Effector memory CD8-positive, alpha-beta T cell (primary cell): Measurements from ENCODE around the gene USP16.
"Not testable (repeated sequence)": the region's sequence is repeated elsewhere in the genome, so short reads cannot be mapped to it uniquely, and the experiment has no call there.

Experiments
- ATAC-seq: fragments of 150-1000 bp; cut with Tn5 transposase; replicated peaks from 2 replicates; pipeline ENCODE4 v1.10.0; 2021; ENCODE audit warnings: mild to moderate bottlenecking, moderate library complexity
- DNase-seq, 3 experiments: peaks; one replicate each; pipeline ENCODE4 v3.0.0; 2021
- H3K27ac Mint-ChIP-seq, 2 donors: one replicate each; pipeline ENCODE4 v1.8.0; 2022; ENCODE audit warnings: mild to moderate bottlenecking in 2 of 2, mixed read lengths in 2 of 2, moderate library complexity in 2 of 2
- H3K27me3 Mint-ChIP-seq, 2 donors: one replicate each; pipeline ENCODE4 v1.8.0; 2022; ENCODE audit warnings: mixed read lengths in 2 of 2
- H3K36me3 Mint-ChIP-seq: one replicate; pipeline ENCODE4 v1.8.0; 2022; ENCODE audit warnings: mild to moderate bottlenecking, moderate library complexity, mixed read lengths; ENCODE audit not compliant: insufficient read depth
- H3K4me1 Mint-ChIP-seq, 2 donors: one replicate each; pipeline ENCODE4 v1.8.0; 2022; ENCODE audit warnings: low read depth in 2 of 2, mixed read lengths in 2 of 2
- H3K4me3 Mint-ChIP-seq, 2 donors: one replicate each; pipeline ENCODE4 v1.8.0; 2022; ENCODE audit warnings: mild to moderate bottlenecking in 2 of 2, mixed read lengths in 2 of 2, moderate library complexity in 2 of 2
- H3K9me3 Mint-ChIP-seq, 2 donors: one replicate each; pipeline ENCODE4 v1.8.0; 2022; ENCODE audit warnings: mixed read lengths in 2 of 2
- total RNA-seq, 9 experiments: gene quantifications; one replicate each; lab custom pipeline; 2026; lab: John Stamatoyannopoulos, UW

Gene USP16
- 114 to 220 (median 168) reads per million in 9 experiments for total RNA-seq

GRCh38 chr21:29024474-29025327 lies at the start of gene USP16:
Gene USP16, plus strand, starts transcription at chr21:29024668. Its CDS starts 3,246 bp downstream, at chr21:29027914.
- ATAC-seq (peak; percentile 86), DNase-seq (peak; percentile 91 to 95 (median 92))
- peak within 1 kb of the TSS; percentile 96 for H3K4me3 Mint-ChIP-seq
- H3K36me3 Mint-ChIP-seq = peaks cover 55% of the 10 kb centered on the region
- H3K27ac Mint-ChIP-seq = peak within 1 kb of the TSS; percentile 99
- H3K27me3 Mint-ChIP-seq = no peaks in the 10 kb centered on the region
- H3K4me1 Mint-ChIP-seq = peaks cover 32 to 52% of the 10 kb centered on the region in 2 donors
- H3K9me3 Mint-ChIP-seq = no peaks in the 10 kb centered on the region

GRCh38 chr21:28975397-28975796 lies 49.1 kb upstream of the USP16 start:
- H3K36me3 Mint-ChIP-seq = peaks cover 55% of the 10 kb centered on the region
- H3K27me3 Mint-ChIP-seq = no peaks in the 10 kb centered on the region
- no peak overlapping the region for H3K4me3 Mint-ChIP-seq
- ATAC-seq = no peak
- peaks cover 4 to 14% of the 10 kb centered on the region in 2 donors for H3K4me1 Mint-ChIP-seq
- no peak for DNase-seq
- H3K9me3 Mint-ChIP-seq = no peaks in the 10 kb centered on the region
- H3K27ac Mint-ChIP-seq = no peak overlapping the region

- no peak for ATAC-seq
- Mint-ChIP-seq H3K9me3 (no peaks in the 10 kb centered on the region), H3K4me3 (no peak overlapping the region), H3K27me3 (no peaks in the 10 kb centered on the region), H3K4me1 (peaks cover 4 to 21% of the 10 kb centered on the region in 2 donors), H3K27ac (peak overlapping the region in 1 of 2 donors; percentile 49), H3K36me3 (peaks cover 58% of the 10 kb centered on the region)
- no peak for DNase-seq
These were observed 45.4 kb upstream of the USP16 start for GRCh38 chr21:28979092-28979491.

- no peaks in the 10 kb centered on the region for H3K27me3 Mint-ChIP-seq
- no peak overlapping the region for H3K27ac Mint-ChIP-seq
These were observed 41.8 kb upstream of the USP16 start for GRCh38 chr21:28982637-28983036.

GRCh38 chr21:28986677-28987076 lies 37.8 kb upstream of the USP16 start:
- Mint-ChIP-seq H3K9me3 (no peaks in the 10 kb centered on the region), H3K4me3 (no peak overlapping the region), H3K36me3 (peaks cover 47% of the 10 kb centered on the region), H3K4me1 (peaks cover 12 to 33% of the 10 kb centered on the region in 2 donors), H3K27me3 (no peaks in the 10 kb centered on the region), H3K27ac (peak overlapping the region in 1 of 2 donors; percentile 68)
- DNase-seq (no peak), ATAC-seq (no peak)

More at GRCh38 chr21:28982637-28983036, 41.8 kb upstream of the USP16 start:
- no peak for ATAC-seq
- H3K4me3 Mint-ChIP-seq = no peak overlapping the region
- no peak for DNase-seq
- no peaks in the 10 kb centered on the region for H3K9me3 Mint-ChIP-seq
- H3K36me3 Mint-ChIP-seq = peaks cover 66% of the 10 kb centered on the region
- H3K4me1 Mint-ChIP-seq = peaks cover 3 to 15% of the 10 kb centered on the region in 2 donors

- not testable (repeated sequence) for H3K27ac Mint-ChIP-seq
These were observed 36.3 kb upstream of the USP16 start for GRCh38 chr21:28988146-28988545.

GRCh38 chr21:28991861-28992525 lies 32.5 kb upstream of the USP16 start:
- Mint-ChIP-seq H3K27ac (peak overlapping the region; percentile 94 to 95), H3K4me1 (peaks cover 16 to 36% of the 10 kb centered on the region in 2 donors), H3K9me3 (no peaks in the 10 kb centered on the region), H3K27me3 (no peaks in the 10 kb centered on the region), H3K4me3 (peak overlapping the region; percentile 89 to 92), H3K36me3 (peaks cover 16% of the 10 kb centered on the region)
- no peak for ATAC-seq
- DNase-seq = no peak

More at GRCh38 chr21:28988146-28988545, 36.3 kb upstream of the USP16 start:
- H3K27me3 Mint-ChIP-seq, DNase-seq, H3K4me3 Mint-ChIP-seq, ATAC-seq, H3K9me3 Mint-ChIP-seq: not testable (repeated sequence)
- H3K4me1 Mint-ChIP-seq = peaks cover 19 to 41% of the 10 kb centered on the region in 2 donors
- H3K36me3 Mint-ChIP-seq = peaks cover 46% of the 10 kb centered on the region

GRCh38 chr21:28992526-28993292 lies 31.8 kb upstream of the USP16 start, which contains the start of gene LTN1:
Gene LTN1, minus strand, starts transcription at chr21:28992877. Its CDS starts 72 bp downstream, at chr21:28992805.
- Mint-ChIP-seq H3K9me3 (no peaks in the 10 kb centered on the region), H3K4me1 (peaks cover 16 to 31% of the 10 kb centered on the region in 2 donors), H3K27me3 (no peaks in the 10 kb centered on the region), H3K4me3 (peak within 1 kb of the TSS; percentile 89 to 92), H3K27ac (peak within 1 kb of the TSS; percentile 94 to 95), H3K36me3 (peaks cover 13% of the 10 kb centered on the region)
- ATAC-seq (peak; percentile 91), DNase-seq (peak; percentile 98 to 99 (median 99))

GRCh38 chr21:28993293-28993629 lies 31.2 kb upstream of the USP16 start:
- Mint-ChIP-seq H3K4me3 (peak overlapping the region; percentile 89 to 92), H3K9me3 (no peaks in the 10 kb centered on the region), H3K36me3 (peaks cover 13% of the 10 kb centered on the region), H3K4me1 (peaks cover 16 to 27% of the 10 kb centered on the region in 2 donors), H3K27me3 (no peaks in the 10 kb centered on the region), H3K27ac (peak overlapping the region; percentile 94 to 95)
- ATAC-seq = no peak
- no peak for DNase-seq

GRCh38 chr21:29002442-29003144 lies 21.9 kb upstream of the USP16 start:
- DNase-seq = peak; percentile 93 to 94 (median 94)
- no peaks in the 10 kb centered on the region for H3K27me3 Mint-ChIP-seq
- H3K36me3 Mint-ChIP-seq = peaks cover 13% of the 10 kb centered on the region
- H3K4me1 Mint-ChIP-seq = peaks cover 0 to 6% of the 10 kb centered on the region in 2 donors
- H3K27ac Mint-ChIP-seq = peak overlapping the region; percentile 97 to 98
- no peaks in the 10 kb centered on the region for H3K9me3 Mint-ChIP-seq
- H3K4me3 Mint-ChIP-seq = peak overlapping the region; percentile 83 to 85
- peak; percentile 100 for ATAC-seq

GRCh38 chr21:29005696-29006095 lies 18.8 kb upstream of the USP16 start:
- no peak for ATAC-seq
- Mint-ChIP-seq H3K4me1 (peaks cover 0 to 6% of the 10 kb centered on the region in 2 donors), H3K27ac (no peak overlapping the region), H3K9me3 (no peaks in the 10 kb centered on the region), H3K4me3 (no peak overlapping the region), H3K36me3 (peaks cover 15% of the 10 kb centered on the region), H3K27me3 (no peaks in the 10 kb centered on the region)
- DNase-seq = no peak

GRCh38 chr21:29007135-29007534 lies 17.3 kb upstream of the USP16 start:
- H3K27me3 Mint-ChIP-seq = no peaks in the 10 kb centered on the region
- DNase-seq (no peak), ATAC-seq (no peak)
- H3K9me3 Mint-ChIP-seq = no peaks in the 10 kb centered on the region
- H3K4me1 Mint-ChIP-seq = peaks cover 0 to 6% of the 10 kb centered on the region in 2 donors
- no peak overlapping the region for H3K4me3 Mint-ChIP-seq
- no peak overlapping the region for H3K27ac Mint-ChIP-seq
- H3K36me3 Mint-ChIP-seq = peaks cover 16% of the 10 kb centered on the region
